ENCODE data around the gene SCUBE1.

The SCUBE1 gene

GRCh38 chr22:43343262-43343669, at the start of gene SCUBE1:
Gene SCUBE1, minus strand, starts transcription at chr22:43343372. Its CDS starts 111 bp downstream, at chr22:43343261.
- peak; percentile 18 for DNase-seq

- DNase-seq = no peak
These were observed 49.3 kb upstream of the SCUBE1 start for GRCh38 chr22:43392385-43392989.

- DNase-seq = no peak
These were observed 48.1 kb upstream of the SCUBE1 start for GRCh38 chr22:43391306-43391705.

- no peak for DNase-seq
These were observed 47.7 kb upstream of the SCUBE1 start for GRCh38 chr22:43390872-43391271.

DNA sequence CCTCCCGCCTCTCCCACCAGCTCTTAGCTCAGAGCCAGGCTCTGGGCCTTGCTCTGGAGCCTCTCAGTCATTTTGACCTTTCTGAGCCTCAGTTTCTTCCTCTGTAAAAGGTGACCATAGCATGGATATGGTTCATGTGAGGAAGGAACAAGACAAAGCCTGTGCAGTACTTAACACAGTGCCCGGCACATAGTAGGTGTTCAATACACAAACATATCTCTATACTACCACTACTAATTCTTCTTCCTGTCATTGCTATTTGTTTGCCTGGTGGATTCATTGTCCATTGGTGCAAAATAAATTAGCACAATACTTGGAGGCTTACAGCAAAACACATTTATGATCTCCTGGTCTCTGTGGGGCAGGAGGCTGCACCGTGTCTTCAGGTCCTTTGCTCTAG, 47.0 kb upstream of the SCUBE1 start:
- DNase-seq = no peak

- no peak for DNase-seq
These were observed 46.2 kb upstream of the SCUBE1 start for GRCh38 chr22:43389227-43389836.

DNA sequence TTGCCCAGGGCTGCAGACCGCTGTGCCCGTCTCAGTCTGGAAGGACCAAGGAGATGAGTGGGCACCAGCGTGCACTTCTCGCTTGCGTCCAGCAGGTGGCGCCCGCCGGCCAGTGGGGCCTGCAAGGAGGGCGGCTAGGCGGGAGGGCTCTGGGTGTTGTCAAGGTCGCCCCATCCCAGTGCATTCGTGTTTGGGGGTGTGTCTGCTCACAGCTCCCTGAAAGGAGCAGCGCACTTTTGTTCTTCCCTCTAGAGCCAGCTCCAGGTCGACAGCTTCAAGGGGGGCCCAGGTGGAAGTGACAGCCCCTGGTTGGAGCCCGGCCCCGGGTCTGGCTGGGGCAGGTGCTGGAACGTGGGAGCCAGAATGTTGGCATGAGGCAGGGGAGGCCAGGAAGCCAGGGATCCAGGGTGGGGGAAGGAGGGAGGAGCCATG, 45.3 kb upstream of the SCUBE1 start:
- peak; percentile 16 for DNase-seq

DNA sequence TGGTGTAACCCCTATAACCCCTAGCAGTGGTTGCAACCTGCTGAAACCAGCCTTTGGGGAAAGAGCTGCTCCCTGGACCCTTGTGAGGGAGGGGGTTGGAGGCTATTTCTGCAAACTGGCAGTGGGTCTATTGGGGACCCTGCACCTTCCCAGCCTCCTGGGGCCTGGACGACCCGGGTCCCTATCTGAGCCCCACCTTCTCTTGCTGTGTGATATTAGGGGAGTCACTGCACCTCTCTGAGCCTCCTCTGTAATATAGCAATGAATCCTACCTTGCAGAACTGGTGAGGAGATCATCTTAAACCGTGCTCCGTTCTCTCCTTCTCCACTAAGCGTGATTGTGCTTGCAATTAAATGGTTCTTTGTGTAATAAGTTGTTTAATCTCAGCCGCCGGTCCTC, 44.6 kb upstream of the SCUBE1 start:
- DNase-seq = no peak

- DNase-seq = peak; percentile 56
These were observed 42.8 kb upstream of the SCUBE1 start for GRCh38 chr22:43385770-43386641.

DNA sequence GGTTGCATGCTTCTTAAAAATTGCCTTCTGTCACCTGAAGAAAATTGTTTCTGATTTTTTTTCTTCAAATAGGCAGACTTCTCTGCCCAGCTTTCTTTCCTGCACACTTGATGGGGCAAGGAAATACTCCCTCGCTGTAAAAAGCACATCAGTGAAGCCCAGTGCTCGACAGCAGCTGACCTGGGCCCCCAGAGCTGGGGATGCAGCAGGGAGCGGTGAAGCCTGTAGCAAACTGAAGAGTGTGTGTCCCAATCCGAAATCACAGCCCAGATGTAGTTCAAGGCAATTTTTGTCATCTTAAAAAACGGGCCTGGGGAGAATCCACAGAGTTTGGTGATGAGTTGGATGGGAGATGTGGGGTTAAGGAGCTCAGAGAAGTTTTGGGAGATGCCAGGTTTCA, 41.7 kb upstream of the SCUBE1 start:
- no peak for DNase-seq

DNA sequence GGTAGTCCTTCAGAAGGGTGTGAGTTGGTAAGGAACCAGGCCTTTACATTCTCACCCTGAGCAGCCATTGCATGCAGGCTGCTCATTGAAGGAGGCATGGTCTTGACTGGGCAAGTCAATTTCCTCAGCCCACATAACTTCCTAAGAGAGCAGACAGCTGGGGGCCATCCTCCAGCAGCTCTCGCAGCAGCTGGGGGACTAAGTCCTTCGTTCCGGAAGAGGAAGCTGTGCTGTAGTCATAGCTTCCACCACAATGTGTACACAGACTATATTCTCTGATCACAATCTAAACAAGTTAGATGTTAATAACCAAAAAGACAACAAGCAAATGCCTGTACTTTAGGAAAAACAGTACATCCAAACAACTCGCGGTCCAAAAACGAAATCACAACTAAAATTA, 38.5 kb upstream of the SCUBE1 start:
- no peak for DNase-seq

DNA sequence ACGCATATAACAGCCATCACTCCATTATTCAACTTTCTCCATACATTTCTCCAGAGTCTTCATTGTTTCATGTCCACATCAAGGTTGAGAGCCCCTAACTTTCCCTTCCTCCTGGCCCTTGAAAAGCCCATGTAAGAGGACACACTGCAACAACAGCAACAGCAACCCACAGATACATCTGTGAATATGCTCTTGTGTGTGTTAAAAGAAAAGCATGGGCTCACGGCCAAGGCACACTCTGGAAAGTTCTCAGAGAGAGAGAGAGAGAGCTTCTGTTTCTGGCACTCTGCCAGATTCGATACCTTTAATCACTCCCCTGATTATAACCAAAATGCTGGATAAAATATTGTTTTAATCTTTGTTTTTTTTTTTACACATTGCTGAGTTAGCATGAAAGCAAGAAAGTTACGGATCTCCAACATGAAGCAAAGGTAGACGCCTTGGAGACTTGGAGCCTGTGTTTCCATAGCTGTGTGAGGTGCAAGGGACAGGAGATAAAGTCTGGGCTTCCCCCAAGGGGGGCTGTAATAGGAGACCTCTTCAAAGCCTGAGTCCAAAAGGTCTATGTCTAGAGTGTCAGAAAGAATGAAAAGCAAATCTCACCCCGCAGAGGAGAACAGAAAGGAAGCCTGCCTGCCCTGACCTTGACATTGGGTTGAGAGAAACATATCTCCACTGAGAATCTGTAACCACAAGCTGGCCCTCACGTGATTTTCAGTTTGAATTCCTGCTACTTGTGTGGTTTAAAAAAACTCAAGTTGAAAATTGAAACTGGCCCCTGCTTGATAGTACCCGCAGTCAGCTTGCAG, 34.9 kb upstream of the SCUBE1 start:
- no peak for DNase-seq

DNA sequence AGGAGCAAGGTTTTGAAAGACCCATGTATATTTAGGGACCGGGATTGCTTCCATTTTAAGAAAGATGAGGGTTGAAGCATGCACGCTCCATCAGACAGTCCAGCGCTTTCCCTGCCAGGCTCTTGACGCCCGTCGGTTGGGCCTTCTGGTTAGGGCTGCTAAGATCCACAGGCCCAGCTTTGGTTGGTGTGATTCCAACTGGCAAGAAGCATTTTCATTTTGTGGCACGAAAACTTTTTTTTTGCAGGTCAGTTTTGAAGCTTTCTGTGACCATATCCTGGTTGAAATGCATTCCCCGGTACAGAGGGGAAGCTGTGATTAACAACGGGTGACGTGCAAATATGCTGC, 34.4 kb upstream of the SCUBE1 start:
- peak; percentile 46 for DNase-seq

DNA sequence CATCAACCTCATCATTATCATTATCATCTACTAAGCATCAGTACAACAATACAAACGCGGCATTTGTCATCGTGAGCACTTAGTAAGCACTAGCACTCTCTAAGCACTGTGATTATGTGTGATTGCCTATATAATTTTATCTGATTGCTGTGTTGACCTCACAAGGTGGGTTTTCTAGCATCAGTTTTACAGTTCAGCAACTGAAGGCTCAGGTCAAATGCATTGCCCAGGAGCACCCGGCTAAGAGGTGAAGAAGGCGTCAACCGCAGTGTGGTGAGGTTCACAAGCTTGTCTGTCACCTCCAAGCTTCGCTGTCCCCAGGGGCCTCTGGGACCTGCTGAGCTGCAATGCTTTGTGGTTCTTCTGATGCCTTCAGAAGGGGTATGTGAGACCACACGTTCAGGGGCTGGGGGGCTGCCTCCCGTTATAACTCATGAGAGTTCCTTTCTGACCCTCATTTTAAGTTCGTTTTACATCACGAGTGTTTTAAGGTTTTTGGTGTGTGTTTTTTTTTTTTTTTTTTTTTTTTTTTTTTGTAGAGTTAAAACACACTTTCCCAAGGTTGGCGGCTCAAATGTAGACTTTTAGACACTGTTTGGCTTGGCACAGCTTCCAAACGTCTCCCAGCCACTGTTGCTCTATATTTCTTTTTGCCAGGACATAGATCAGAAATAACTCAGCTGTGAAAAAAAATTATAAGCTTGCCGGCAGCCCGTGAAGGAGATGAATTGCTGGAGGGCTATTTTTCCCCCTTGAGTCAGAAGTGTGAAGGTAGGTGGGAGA, 33.8 kb upstream of the SCUBE1 start:
- DNase-seq = no peak

GRCh38 chr22:43375951-43376455, 32.8 kb upstream of the SCUBE1 start:
- DNase-seq = no peak

DNA sequence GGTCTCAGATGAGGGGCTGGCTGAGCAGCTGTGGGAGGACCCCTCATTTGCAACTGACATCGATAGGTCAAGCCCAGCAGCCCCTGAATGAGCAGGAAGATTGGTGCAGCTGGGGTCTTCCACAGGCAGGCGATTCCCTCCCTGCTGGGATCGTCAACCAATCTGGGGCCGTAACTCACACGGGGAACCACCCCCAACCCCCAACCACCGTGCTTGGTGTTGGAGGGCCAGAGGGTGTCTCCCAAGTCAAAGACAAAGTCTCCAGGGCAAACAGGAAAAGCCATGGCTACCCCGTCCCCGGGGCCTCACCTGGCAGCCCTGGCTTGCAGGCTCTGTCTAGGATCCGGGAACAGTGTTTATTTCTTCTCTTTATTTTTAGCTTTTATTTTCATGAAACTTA, 26.9 kb upstream of the SCUBE1 start:
- no peak for DNase-seq

- DNase-seq = no peak
These were observed 22.7 kb upstream of the SCUBE1 start for GRCh38 chr22:43365715-43366440.

GRCh38 chr22:43364169-43364435, 20.9 kb upstream of the SCUBE1 start:
- no peak for DNase-seq

DNA sequence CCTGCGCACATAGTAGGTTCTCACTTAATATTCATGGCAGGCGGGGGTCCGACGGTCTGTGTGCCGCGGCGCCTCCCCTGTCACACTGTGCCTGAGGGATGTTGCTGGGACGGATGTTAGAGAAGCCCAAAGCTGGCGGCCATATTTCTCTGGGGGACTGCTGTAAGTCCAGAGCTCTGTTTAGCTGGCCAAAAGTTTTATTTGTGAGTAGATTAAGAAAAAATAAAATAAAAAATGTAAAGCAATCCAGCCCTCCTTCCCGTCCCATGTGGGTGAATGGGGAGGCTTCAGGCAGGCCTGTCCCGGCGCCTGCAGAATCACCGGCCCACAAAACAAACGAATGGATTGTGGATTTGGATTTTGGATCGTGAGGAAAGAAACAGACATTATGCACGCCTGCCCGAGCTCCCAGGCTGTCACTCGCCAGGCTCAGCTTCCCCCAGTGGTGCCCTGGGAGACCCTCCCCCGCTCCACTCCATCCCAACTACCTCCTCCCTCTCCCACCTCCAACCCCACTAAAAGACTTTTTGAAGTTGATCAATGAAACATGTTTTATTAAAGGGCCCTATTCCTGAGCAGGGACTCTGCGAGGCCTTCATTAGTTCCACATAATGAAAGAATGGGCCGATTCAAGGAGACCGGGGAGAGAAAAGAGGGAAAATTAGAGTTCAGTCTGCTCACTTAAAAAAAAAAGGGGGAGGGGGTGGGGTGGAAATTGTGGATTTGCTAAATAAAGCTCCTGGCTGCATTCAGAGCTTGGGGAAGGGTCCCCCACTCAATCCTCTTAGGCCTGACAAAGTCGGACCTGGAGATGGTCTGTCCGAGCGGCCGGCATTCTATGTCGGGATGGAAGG, 20.4 kb upstream of the SCUBE1 start:
- DNase-seq = no peak

- no peak for DNase-seq
These were observed 17.4 kb upstream of the SCUBE1 start for GRCh38 chr22:43360576-43360975.

DNA sequence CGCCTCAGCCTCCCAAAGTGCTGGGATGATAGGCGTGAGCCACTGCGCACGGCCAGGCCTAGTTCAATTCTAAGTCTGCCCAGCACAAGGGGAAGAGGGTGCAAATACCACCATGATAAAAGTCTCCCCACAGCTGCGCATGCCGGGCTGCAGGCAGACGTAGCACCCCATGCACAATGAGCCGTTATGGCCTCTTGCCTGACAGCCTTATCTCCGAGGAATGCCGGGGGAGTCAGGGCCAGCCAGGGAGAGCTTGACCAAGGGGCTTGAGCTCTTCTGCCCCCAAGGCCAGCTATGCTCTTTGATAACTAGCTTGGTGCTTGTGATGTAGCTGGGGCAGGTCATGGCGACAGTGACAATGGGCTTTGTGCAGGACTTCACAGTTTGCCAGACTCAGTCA, 13.7 kb upstream of the SCUBE1 start:
- DNase-seq = no peak
